IMR-90 (cell line): Measurements from ENCODE around the gene KCNJ6. TPM values are rescaled to one million over a fixed set of nuclear protein-coding genes. Genes with fewer than 3 reads are reported as not detected.

Experiments used
- ATAC-seq: fragments of 200-7000 bp; cut with Tn5 transposase; 2 replicates; pipeline ENCODE4 v1.9.1; 2020; ENCODE audit warnings: low read depth, mild to moderate bottlenecking, moderate library complexity
- BruUV-seq: library from RNA; stranded (reverse); fragments of 400-500 nt; replicated peaks from 2 replicates; lab custom pipeline; 2021; lab: Mats Ljungman, UMichigan
- CTCF ChIA-PET: fragments of 300-600 bp; formaldehyde crosslinking; extraction: SDS; loops from one replicate; lab custom pipeline; 2021; ENCODE audit warnings: antibody characterized with exemption; lab: Yijun Ruan, JAX
- POLR2A ChIA-PET: fragments of 300-600 bp; sonication (Branson Sonifier 250); formaldehyde crosslinking; loops from one replicate; lab custom pipeline; 2022; ENCODE audit warnings: antibody characterized with exemption; ENCODE audit not compliant: unreplicated experiment; lab: Charles Lee
- DNase-seq: peaks from one replicate; pipeline ENCODE4 v3.0.0; 2013
- H2AFZ ChIP-seq: replicated peaks from 2 replicates; pipeline ENCODE3; 2013; ENCODE audit warnings: low read length, mild to moderate bottlenecking; ENCODE audit not compliant: poor library complexity
- H2AK5ac ChIP-seq: 2 replicates; pipeline ENCODE4 v1.6.1; 2013; ENCODE audit warnings: low read depth, low read length, inconsistent platforms
- H2AK9ac ChIP-seq: replicated peaks from 2 replicates; pipeline ENCODE3; 2013; ENCODE audit warnings: mild to moderate bottlenecking, low read depth, low read length, moderate library complexity; ENCODE audit not compliant: poor library complexity
- H2BK120ac ChIP-seq: 2 replicates; pipeline ENCODE4 v1.6.1; 2013; ENCODE audit warnings: low read depth, low read length, inconsistent platforms
- H2BK15ac ChIP-seq: 3 replicates; pipeline ENCODE4 v1.6.1; 2013; ENCODE audit warnings: low read depth, low read length, inconsistent platforms
- H2BK20ac ChIP-seq: 2 replicates; pipeline ENCODE4 v1.6.1; 2013; ENCODE audit warnings: low read depth, mild to moderate bottlenecking, inconsistent platforms, low read length, moderate library complexity
- H2BK5ac ChIP-seq: 2 replicates; pipeline ENCODE4 v1.6.1; 2013; ENCODE audit warnings: mild to moderate bottlenecking, low read depth, low read length, inconsistent platforms; ENCODE audit not compliant: poor library complexity, severe bottlenecking
- H3K14ac ChIP-seq: replicated peaks from 2 replicates; pipeline ENCODE4 v1.6.1; 2013; ENCODE audit warnings: low read depth, low read length, inconsistent platforms
- H3K18ac ChIP-seq: 2 replicates; pipeline ENCODE4 v1.6.1; 2013; ENCODE audit warnings: low read depth, low read length, control low read depth
- H3K23ac ChIP-seq: 2 replicates; pipeline ENCODE4 v1.6.1; 2013; ENCODE audit warnings: low read depth, low read length, inconsistent platforms
- H3K27ac ChIP-seq: 2 replicates; pipeline ENCODE4 v1.5.1; 2013; ENCODE audit warnings: mild to moderate bottlenecking, control low read depth, low read length; ENCODE audit not compliant: insufficient read depth
- H3K27me3 ChIP-seq: 2 replicates; pipeline ENCODE4 v1.6.1; 2013; ENCODE audit warnings: low read length; ENCODE audit not compliant: control insufficient read depth, insufficient read depth
- H3K36me3 ChIP-seq: 2 replicates; pipeline ENCODE4 v1.6.1; 2013; ENCODE audit warnings: low read length, mixed read lengths; ENCODE audit not compliant: control insufficient read depth, insufficient read depth
- H3K4ac ChIP-seq: 2 replicates; pipeline ENCODE4 v1.6.1; 2013; ENCODE audit warnings: low read depth, low read length, inconsistent platforms
- H3K4me1 ChIP-seq: 2 replicates; pipeline ENCODE4 v1.6.1; 2013; ENCODE audit warnings: low read length, mixed read lengths; ENCODE audit not compliant: control insufficient read depth, insufficient read depth
- H3K4me2 ChIP-seq: 2 replicates; pipeline ENCODE4 v1.6.1; 2013; ENCODE audit warnings: low read depth, mild to moderate bottlenecking, control low read depth, low read length, moderate library complexity
- H3K4me3 ChIP-seq: 2 replicates; pipeline ENCODE4 v1.5.1; 2013; ENCODE audit warnings: low read depth, mild to moderate bottlenecking, control low read depth, low read length, moderate library complexity; ENCODE audit not compliant: insufficient read depth
- H3K56ac ChIP-seq: 2 replicates; pipeline ENCODE4 v1.6.1; 2013; ENCODE audit warnings: low read length, inconsistent platforms; ENCODE audit not compliant: insufficient read depth; ENCODE audit errors: extremely low read depth
- H3K79me1 ChIP-seq, 2 experiments: 2 replicates each; pipeline ENCODE4 v1.6.1; 2013; ENCODE audit warnings: low read length in 2 of 2, inconsistent platforms in 1 of 2, low read depth in 1 of 2
- H3K9ac ChIP-seq: 2 replicates; pipeline ENCODE4 v1.6.1; 2013; ENCODE audit warnings: low read depth, low read length, control low read depth
- H3K9me1 ChIP-seq: 2 replicates; pipeline ENCODE4 v1.6.1; 2013; ENCODE audit warnings: low read length, inconsistent platforms; ENCODE audit not compliant: insufficient read depth
- H3K9me3 ChIP-seq: 2 replicates; pipeline ENCODE4 v1.6.1; 2013; ENCODE audit warnings: low read length; ENCODE audit not compliant: control insufficient read depth, insufficient read depth
- H4K20me1 ChIP-seq: 2 replicates; pipeline ENCODE4 v1.6.1; 2013; ENCODE audit warnings: low read length, inconsistent platforms; ENCODE audit not compliant: insufficient read depth
- H4K5ac ChIP-seq: 2 replicates; pipeline ENCODE4 v1.6.1; 2013; ENCODE audit warnings: mild to moderate bottlenecking, low read depth, low read length, control low read depth
- H4K8ac ChIP-seq, 2 experiments: 2 replicates each; pipeline ENCODE4 v1.6.1; 2013; ENCODE audit warnings: low read depth in 2 of 2, low read length in 2 of 2, control low read depth in 1 of 2, inconsistent platforms in 1 of 2
- H4K91ac ChIP-seq: 2 replicates; pipeline ENCODE4 v1.6.1; 2013; ENCODE audit warnings: low read depth, low read length, inconsistent platforms; ENCODE audit not compliant: insufficient read depth
- CTCF ChIP-seq: conservative IDR thresholded peaks from 2 replicates; pipeline ENCODE4 v1.5.1; 2012; ENCODE audit warnings: mild to moderate bottlenecking, low read depth, low read length, improper control_type of control experiment
- MXI1 ChIP-seq: IDR thresholded peaks from 2 replicates; pipeline ENCODE4 v1.6.1; 2012; ENCODE audit warnings: low read depth, mild to moderate bottlenecking, low read length, moderate library complexity, borderline replicate concordance
- RAD21 ChIP-seq: IDR thresholded peaks from 2 replicates; pipeline ENCODE4 v1.6.1; 2012; ENCODE audit warnings: low read length, improper control_type of control experiment
- RCOR1 ChIP-seq: IDR thresholded peaks from 2 replicates; pipeline ENCODE4 v1.6.1; 2012; ENCODE audit warnings: mild to moderate bottlenecking, low read length, improper control_type of control experiment; ENCODE audit not compliant: insufficient replicate concordance
- SMC3 ChIP-seq: fragments of 150-350 bp; IDR thresholded peaks from 2 replicates; pipeline ENCODE4 v1.6.1; 2016; ENCODE audit warnings: low read depth, mild to moderate bottlenecking, antibody characterized with exemption, low read length, moderate library complexity
- WGBS, 2 experiments: methylation state at CpG; one replicate each; pipeline versions ENCODE4 v1.1.5 to v1.1.7; 2013; ENCODE audit warnings: missing lambda C conversion rate in 2 of 2; ENCODE audit not compliant: insufficient read length in 1 of 2; ENCODE audit errors: extremely low coverage in 2 of 2; 5-methylcytosine and 5-hydroxymethylcytosine counted together
- dilution Hi-C: fragments of 300-500 bp; cut with HindIII; formaldehyde crosslinking; loops from one replicate; pipeline ENCODE4 v1.14.3; 2018; ENCODE audit warnings: low sequenced_read_pairs; ENCODE audit not compliant: unreplicated experiment
- in situ Hi-C: fragments of 300-500 bp; cut with MboI; formaldehyde crosslinking; loops from 3 replicates; pipeline ENCODE4 v1.14.3; 2019; ENCODE audit warnings: low sequenced_read_pairs, inconsistent platforms, mixed read lengths
- intact Hi-C: fragments of 100-400 bp; cut with micrococcal nuclease; formaldehyde crosslinking; loops from 2 replicates; pipeline ENCODE4 v1.10.0; 2022
- polyA plus RNA-seq, 3 experiments: library from polyadenylated mRNA; depleted of rRNA; stranded (reverse); fragments of >200 nt; gene quantifications; 2 replicates each; pipeline ENCODE4 v1.2.3, GENCODE V29; 2012; ENCODE audit warnings: low replicate concordance in 1 of 3
- total RNA-seq: library from RNA; depleted of rRNA; stranded (reverse); fragments of >200 nt; gene quantifications from 2 replicates; pipeline ENCODE4 v1.2.3, GENCODE V29; 2012

The KCNJ6 gene
- total and polyA plus RNA-seq, 2 of the 4 experiments (the other 2 are of a cell fraction), result under 0.01 to 0.02 TPM

GRCh38 chr21:37758982-37759381 lies 157.3 kb downstream of the KCNJ6 start:
- ChIA-PET CTCF (interaction anchor here (0.6 to 1.9 kb wide), 7 partner anchors 47 to 664 kb away, joined by 3 to 7 read pairs (median 3); partner anchors contain the start of gene KCNJ6), POLR2A (interaction anchor here (0.6 kb wide), 1 partner anchor 105 kb away, joined by 6 read pairs; no protein-coding TSS in a partner anchor)
- Histone ChIP-seq H4K8ac (peak overlapping the region in 1 of 2 experiments; percentile 55; a peak in 1 of 4 replicates), H3K23ac (no peak overlapping the region), H3K4ac (no peak overlapping the region; the same call in 1 of the 2 replicates), H2AFZ (peak overlapping the region; percentile 78), H3K4me2 (no peak overlapping the region), H3K36me3 (no peaks in the 10 kb centered on the region), H3K27ac (no peak overlapping the region), H2BK20ac (peak overlapping the region; percentile 61), H3K79me1 (no peaks in the 10 kb centered on the region), H4K20me1 (no peaks in the 10 kb centered on the region), H3K18ac (no peak overlapping the region), H3K14ac (no peak overlapping the region), H3K56ac (no peak overlapping the region), H2BK5ac (no peak overlapping the region), H2AK9ac (peak overlapping the region; percentile 44), H2BK120ac (peak overlapping the region; percentile 47; the same call in 1 of the 2 replicates), H3K9me3 (no peaks in the 10 kb centered on the region), H3K4me1 (no peaks in the 10 kb centered on the region), H4K5ac (no peak overlapping the region), H4K91ac (no peak overlapping the region; the same call in 1 of the 2 replicates), H2BK15ac (peak overlapping the region; percentile 15; the same call in 1 of the 3 replicates), H3K27me3 (peaks cover 27% of the 10 kb centered on the region), H2AK5ac (peak overlapping the region; percentile 79), H3K9me1 (peaks cover 4% of the 10 kb centered on the region), H3K9ac (no peak overlapping the region), H3K4me3 (no peak overlapping the region)
- dilution Hi-C loops (no loop called here), intact Hi-C loops (loop anchor here (1.0 to 5.0 kb wide), 4 partner anchors 118 to 597 kb away; partner anchors contain the start of gene KCNJ6), in situ Hi-C loops (no loop called here)
- WGBS, 2 experiments, result 84% methylated on average over 3 of the region's 7 CpGs; no CpG with 5 or more reads in 1 of the 2 experiments
- TF ChIP-seq MXI1 (no peak), RAD21 (peak; percentile 98), SMC3 (peak; percentile 98), CTCF (peak; percentile 89), RCOR1 (no peak)
- DNase-seq (peak; percentile 62), ATAC-seq (peak; percentile 94)
- BruUV-seq, result no TSS peak
